MG63 (cell line): Measurements from ENCODE around the gene GMEB2. TPM values are rescaled to one million over a fixed set of nuclear protein-coding genes. Genes with fewer than 3 reads are reported as not detected.
A peak's percentile ranks its signal among the peaks of the same experiment; 100 is the strongest.
"Not testable (repeated sequence)": the region's sequence is repeated elsewhere in the genome, so short reads cannot be mapped to it uniquely, and the experiment has no call there.

Experiments used
- DNase-seq: peaks from one replicate; pipeline ENCODE4 v3.0.0-alpha.2; 2020
- H3K27me3 ChIP-seq: fragments of 250-450 bp; sonication (Bioruptor Pico); 2 replicates; pipeline ENCODE4 v1.5.1; 2020; ENCODE audit warnings: mild to moderate bottlenecking, moderate library complexity
- H3K36me3 ChIP-seq: fragments of 250-450 bp; sonication (Bioruptor Pico); 2 replicates; pipeline ENCODE4 v1.5.1; 2020; ENCODE audit warnings: mild to moderate bottlenecking, moderate library complexity
- H3K4me3 ChIP-seq: fragments of 250-450 bp; sonication (Bioruptor Pico); 2 replicates; pipeline ENCODE4 v1.5.1; 2020; ENCODE audit warnings: mild to moderate bottlenecking, moderate library complexity
- H3K9me3 ChIP-seq: fragments of 250-450 bp; sonication (Bioruptor Pico); 2 replicates; pipeline ENCODE4 v1.5.1; 2020; ENCODE audit warnings: mild to moderate bottlenecking, moderate library complexity
- total RNA-seq: library from RNA; depleted of rRNA; stranded (reverse); fragments of >200 nt; shearing (Covaris generic); gene quantifications from 2 replicates; pipeline ENCODE4 v1.2.3, GENCODE V29; 2014; ENCODE audit warnings: low replicate concordance

GMEB2 gene
- total RNA-seq, 1 experiment from 2014 or later: 33.2 TPM

DNA sequence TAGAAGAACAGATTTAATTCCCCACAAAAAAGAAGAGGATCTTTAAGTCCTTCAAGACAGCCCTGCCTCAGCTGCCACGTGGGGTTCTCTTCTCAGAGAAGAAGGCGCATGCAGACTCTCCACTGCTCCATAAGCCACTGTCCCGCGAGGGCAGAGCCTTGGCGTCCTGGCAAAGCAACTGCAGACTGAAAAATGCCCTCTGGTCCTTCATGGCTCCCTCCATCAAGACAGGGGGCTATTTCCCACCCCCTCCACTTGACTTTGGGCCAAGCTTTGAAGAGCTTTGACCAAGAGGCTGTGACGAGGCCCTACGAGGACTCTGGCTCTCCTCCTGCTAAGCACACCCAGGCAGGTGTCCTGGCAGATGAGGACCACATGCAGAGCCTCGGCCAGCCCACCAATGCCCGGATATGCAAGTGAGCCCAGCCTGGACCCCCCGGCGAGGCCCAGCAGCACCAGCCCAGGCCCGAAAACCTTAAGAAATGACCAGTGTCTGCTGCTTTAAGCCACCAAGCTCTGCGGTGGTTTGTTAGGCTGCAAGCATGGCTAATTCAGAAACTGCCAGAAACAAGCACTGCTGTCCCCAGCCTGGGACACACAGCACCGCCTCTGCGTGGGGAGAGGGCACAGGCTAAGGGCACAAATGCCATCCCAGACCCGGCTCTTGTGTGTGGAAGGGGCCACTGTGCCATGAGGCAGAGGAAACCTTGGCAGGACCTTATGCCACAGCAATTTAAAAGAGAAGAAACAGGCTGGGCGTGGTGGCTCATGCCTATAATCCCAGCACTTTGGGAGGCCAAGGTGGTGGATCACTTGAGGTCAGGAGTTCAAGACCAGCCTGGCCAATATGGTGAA, 16.1 kb downstream of the GMEB2 start:
- peaks cover 41% of the 10 kb centered on the region for H3K36me3 ChIP-seq
- no peak overlapping the region for H3K4me3 ChIP-seq
- no peaks in the 10 kb centered on the region for H3K9me3 ChIP-seq
- no peaks in the 10 kb centered on the region for H3K27me3 ChIP-seq
- DNase-seq: no peak

DNA sequence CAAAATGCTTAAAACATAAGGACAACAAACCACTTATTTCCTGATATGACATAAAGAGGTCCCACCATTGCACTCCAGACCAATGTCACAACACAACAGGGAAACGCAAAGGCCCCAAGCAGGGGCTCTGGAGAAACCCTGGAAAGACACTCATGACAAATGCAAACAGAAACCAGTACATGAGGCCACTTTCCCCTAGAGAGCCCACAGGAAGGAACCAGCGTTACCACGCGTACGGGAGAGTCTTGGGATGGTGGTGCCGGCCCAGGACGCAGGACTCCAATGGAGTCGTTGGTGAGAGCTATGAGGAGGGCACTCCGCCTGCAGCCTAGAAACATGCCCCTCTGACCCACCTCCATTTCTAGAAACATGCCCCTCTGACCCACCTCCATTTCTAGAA, 20.2 kb downstream of the GMEB2 start:
- no peak overlapping the region for H3K4me3 ChIP-seq
- H3K27me3 ChIP-seq: no peaks in the 10 kb centered on the region
- peaks cover 39% of the 10 kb centered on the region for H3K36me3 ChIP-seq
- H3K9me3 ChIP-seq: no peaks in the 10 kb centered on the region
- no peak for DNase-seq

DNA sequence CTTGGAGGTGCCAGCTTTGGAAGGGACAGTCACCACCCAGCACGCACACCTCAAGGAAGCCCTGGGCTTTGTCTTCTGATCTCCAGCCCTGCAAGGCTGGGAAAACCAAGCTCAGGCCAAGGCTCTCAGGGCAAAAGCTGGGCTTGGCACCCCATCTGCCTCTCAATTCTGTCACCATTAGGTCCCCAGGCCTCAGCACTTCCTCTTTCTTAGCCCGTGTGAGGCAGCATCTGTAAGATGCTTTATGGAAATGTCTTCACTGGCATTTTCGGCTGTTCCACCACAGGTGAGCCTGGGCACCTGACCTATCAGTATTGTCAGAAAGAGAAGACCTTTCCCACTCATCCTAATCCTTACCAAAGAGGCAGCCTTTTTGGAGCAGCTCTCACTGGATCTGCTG, 24.6 kb downstream of the GMEB2 start:
- Histone ChIP-seq H3K36me3 (peaks cover 70% of the 10 kb centered on the region), H3K27me3 (no peaks in the 10 kb centered on the region), H3K4me3 (no peak overlapping the region), H3K9me3 (no peaks in the 10 kb centered on the region)
- DNase-seq: no peak

DNA sequence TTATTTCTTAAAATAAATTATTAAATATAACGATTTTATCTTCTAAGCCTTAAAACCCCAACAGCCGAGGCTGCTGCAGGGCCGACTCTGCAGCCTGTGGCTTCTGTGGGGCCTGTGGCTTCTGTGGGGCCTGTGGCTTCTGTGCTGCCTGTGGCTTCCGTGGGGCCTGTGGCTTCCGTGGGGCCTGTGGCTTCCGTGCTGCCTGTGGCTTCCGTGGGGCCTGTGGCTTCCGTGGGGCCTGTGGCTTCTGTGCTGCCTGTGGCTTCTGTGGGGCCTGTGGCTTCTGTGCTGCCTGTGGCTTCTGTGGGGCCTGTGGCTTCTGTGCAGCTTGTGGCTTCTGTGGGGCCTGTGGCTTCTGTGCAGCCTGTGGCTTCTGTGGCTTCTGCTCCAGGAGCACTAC, 25.2 kb downstream of the GMEB2 start:
- not testable (repeated sequence) for DNase-seq, H3K9me3 ChIP-seq, H3K27me3 ChIP-seq

DNA sequence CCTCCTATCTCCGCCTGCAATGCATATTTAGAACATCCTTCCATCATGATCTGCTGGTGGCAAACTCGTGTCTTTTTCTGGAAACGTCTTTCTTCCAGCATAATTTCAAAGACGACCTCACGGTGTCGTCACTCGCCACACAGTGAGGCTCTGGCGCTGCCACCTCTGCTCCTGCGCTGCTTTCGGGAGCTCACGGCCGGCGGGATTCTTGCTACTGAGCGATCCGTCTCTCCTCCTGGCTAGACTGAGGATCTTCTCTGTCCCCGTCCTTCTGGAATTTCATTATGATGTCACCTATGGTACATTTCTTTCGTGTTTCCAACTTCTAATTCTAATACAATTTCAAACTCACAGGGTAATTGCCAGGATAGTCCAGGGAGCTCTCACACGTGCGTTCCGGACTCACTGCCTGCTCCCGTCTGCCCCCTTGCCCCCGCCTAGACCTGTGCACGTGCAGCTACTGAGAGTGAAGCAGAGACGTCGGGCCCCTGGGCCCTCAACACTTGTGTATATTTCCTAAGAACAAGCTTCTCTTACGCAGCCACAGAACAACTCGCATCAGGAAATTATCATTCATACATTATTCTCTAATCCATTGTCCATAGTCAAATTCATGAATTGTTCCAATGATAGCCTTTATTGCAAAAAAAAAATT, 27.4 kb downstream of the GMEB2 start:
- H3K36me3 ChIP-seq: peaks cover 78% of the 10 kb centered on the region
- H3K27me3 ChIP-seq: no peaks in the 10 kb centered on the region
- no peak overlapping the region for H3K4me3 ChIP-seq
- no peak for DNase-seq
- no peaks in the 10 kb centered on the region for H3K9me3 ChIP-seq

More for the DNA sequence above, 25.2 kb downstream of the GMEB2 start:
- peaks cover 72% of the 10 kb centered on the region for H3K36me3 ChIP-seq
- H3K4me3 ChIP-seq: not testable (repeated sequence)

DNA sequence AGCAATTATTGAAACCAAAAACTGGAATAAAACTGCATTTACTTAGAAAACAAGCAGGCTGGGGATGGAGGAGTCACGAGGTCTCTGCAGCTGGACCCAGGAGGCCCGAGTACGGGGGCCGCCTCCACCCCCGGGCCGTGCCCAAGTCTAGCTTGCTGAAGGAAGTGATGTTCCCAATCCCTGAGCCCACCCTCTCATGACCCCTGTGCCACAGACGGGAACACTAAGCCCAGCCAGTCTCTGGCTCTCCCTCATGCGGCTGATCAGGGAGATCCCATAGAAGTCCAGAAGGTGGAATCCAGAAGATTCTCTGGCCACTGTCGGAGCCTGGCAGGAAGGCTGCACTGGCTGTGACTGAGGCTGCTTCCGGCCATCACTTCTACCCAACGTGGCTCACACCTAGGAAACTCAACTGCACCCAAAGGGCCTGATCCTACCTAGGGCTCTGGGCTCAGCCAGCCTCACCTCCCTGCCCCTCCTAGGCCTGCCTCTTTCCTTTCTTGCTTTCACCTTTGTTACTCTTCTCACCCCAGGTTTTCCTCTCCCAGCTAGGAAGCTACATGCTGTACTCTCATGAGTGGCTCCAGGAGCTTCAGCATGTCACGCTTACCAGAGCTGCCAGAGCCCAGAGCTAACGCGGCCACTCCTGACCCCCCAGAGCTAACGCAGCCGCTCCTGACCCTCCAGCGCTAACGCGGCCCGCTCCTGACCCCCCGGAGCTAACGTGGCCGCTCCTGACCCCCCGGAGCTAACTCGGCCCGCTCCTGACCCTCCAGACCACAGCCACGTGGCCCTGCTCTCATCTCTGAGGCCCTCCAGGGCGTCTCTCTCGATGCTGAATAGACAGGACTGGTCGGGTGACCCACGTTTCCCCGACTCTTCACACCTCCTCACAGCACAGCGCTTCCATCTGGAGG, 28.2 kb downstream of the GMEB2 start:
- Histone ChIP-seq H3K27me3 (no peaks in the 10 kb centered on the region), H3K9me3 (no peaks in the 10 kb centered on the region), H3K36me3 (peaks cover 78% of the 10 kb centered on the region), H3K4me3 (no peak overlapping the region)
- no peak for DNase-seq

DNA sequence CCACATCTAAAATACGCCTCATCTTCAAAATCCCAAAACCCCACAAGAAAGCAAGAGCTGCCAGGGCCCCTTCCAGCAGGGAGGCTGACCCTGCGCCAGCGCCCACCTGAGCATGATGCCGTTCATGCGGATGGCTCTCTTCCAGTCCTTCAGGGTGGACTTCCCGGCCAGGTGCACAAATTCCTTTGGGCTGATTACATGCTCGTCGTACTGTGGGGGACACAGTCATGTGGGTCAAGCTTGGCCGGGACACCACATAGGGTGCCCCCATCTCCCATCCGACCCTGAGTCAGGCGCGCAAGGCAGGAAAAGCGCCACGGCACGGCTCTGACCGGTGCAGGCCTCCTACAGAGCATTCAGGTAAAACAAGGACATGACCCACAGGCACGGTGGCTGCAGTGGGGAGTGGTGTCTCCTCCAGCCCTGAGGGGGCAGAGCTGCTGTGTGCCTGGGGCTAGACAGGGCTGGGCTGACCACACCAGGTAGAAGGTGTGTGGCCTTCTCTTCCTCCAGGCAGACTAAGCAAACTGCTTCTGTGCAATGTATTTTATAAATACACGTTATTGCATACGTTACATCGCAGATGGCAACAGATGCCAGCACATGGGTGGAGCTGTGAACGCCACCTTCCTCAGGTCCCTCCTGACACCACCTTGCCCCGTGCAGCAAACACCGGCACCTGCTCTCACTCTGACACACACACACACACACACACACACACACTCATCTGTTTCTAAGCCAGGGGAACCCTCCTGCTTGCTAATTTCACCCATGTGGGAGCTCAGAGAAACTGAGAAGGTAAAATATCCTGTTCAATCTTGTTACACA, 29.0 kb downstream of the GMEB2 start:
- Histone ChIP-seq H3K27me3 (no peaks in the 10 kb centered on the region), H3K36me3 (peaks cover 78% of the 10 kb centered on the region), H3K9me3 (no peaks in the 10 kb centered on the region), H3K4me3 (no peak overlapping the region)
- no peak for DNase-seq

DNA sequence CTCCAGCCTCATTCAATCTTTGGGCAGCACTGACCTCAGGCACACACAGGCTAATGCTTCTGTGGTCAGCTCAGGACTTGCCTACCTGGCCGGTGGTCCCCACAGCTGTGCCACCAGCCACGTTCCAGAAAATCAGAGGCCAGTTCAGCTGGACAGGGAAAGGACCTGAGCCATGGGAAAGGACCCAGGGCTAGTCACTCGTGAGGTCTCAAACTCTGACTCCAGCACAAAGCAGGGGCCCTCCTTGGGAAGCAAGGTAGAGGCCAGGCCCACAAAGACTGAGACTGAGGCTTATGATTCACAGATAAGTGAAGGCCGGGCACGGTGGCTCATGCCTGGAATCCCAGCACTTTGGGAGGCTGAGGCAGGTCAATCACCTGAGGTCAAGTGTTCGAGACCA, 30.5 kb downstream of the GMEB2 start:
- Histone ChIP-seq H3K4me3 (no peak overlapping the region), H3K36me3 (peaks cover 79% of the 10 kb centered on the region), H3K27me3 (no peaks in the 10 kb centered on the region), H3K9me3 (no peaks in the 10 kb centered on the region)
- no peak for DNase-seq

DNA sequence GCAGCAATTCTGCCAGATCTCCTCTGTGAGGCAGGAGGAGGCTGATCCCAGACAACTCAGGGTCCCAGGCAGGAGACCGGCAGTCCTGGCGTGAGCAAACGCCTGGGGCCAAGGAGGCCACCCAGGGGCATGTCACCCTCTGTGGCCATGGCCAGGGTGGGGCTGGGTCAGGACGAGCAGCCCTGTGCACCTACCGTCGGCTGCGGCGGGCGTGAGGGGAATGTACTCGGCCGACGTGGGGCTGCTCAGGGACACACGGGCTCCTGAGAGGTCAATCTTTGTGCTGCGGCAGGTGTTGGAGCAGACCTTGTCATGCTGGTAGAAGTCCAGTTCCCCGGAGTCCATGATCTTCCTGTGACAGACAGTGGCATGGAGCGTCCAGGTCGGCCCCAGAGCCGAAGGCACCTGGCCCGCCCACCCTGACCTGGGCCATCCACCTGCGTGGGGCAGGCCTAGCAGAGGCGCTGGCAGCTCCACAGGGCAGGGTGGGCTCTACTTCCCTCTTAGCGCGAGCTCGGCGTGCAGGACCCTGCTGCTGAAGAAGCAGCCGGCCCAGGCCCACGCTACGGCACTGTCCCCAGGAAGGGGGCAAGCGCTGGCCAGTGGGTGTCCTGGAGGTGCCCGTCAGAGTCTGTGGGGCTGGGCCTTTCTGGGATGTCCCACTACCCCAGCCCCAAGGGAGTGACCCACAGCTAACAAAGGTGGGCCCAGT, 31.3 kb downstream of the GMEB2 start:
- Histone ChIP-seq H3K4me3 (no peak overlapping the region), H3K27me3 (no peaks in the 10 kb centered on the region), H3K36me3 (peaks cover 78% of the 10 kb centered on the region), H3K9me3 (no peaks in the 10 kb centered on the region)
- no peak for DNase-seq

DNA sequence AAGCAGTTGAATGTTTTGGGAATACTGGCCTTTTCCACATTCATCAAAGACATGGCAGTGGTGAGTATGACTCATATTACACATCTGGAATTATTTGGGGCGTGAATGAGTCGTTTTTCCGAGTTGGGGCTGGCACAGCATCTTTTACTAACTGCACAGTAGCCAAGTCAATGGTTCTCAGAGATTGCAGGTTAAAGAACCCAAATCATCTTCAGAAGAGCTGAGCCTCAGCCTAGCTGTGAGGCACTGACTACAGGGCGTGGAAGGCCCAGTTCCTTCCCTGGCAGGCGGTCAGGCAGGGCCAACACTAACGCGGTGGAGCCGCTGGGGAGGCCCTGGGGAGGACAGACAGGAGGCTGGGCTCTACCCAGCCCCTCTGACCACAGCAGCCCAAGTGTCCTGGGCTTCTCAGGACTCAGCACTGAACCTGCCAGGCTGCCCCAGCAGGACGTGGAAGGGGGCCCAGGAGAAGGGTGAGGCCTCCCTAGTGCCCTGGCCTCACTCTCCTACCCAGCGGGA, 32.8 kb downstream of the GMEB2 start:
- DNase-seq: peak; percentile 75
- Histone ChIP-seq H3K4me3 (no peak overlapping the region), H3K36me3 (peaks cover 77% of the 10 kb centered on the region), H3K27me3 (no peaks in the 10 kb centered on the region), H3K9me3 (no peaks in the 10 kb centered on the region)

DNA sequence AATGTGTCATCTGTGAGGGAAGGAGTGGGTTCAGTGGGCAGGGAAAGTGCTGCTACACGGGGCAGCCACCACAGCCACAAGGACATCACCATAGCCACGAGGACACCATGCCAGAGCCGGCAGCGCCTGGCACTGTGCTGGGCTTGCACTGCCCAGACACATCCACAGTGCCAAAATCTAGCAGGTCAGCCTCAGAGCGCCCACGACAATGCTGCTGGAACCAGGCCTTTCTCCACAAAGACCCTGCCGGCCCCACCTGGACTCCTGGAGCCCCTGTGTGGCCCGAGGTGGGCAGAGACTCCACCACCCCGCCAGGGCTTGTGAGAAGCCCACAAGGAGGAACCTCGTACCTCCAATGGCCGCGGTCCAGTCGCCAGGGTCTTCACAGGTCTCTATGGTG, 34.2 kb downstream of the GMEB2 start:
- H3K36me3 ChIP-seq: peaks cover 70% of the 10 kb centered on the region
- no peaks in the 10 kb centered on the region for H3K27me3 ChIP-seq
- no peak overlapping the region for H3K4me3 ChIP-seq
- no peak for DNase-seq
- no peaks in the 10 kb centered on the region for H3K9me3 ChIP-seq

DNA sequence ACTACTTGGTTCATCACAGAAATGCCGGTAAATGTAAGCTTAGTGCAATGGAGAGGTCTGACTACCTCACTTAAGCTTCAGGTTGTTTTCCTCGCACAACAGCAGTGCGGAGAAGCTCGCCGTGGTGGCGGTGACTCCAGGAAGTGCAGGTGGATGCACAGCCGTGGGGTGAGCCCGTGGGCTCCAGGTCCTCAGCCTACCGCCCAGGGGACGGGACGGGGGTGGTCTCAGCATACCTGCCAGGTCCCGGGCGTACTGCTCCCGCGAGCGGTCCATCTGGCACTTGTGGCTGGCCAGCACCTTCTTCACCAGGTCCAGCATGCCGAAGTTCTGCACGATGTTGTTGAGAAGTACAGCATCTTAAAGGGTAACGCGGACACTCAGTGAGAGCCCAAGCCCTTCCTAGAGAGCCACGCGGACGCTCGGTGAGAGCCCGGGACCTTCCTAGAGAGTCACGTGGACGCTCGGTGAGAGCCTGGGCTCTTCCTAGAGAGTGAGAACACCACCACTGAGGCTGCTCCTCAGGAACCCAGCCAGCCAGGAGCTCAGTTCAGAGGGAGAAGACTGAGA, 35.0 kb downstream of the GMEB2 start:
- Histone ChIP-seq H3K4me3 (no peak overlapping the region), H3K36me3 (peaks cover 64% of the 10 kb centered on the region), H3K27me3 (no peaks in the 10 kb centered on the region), H3K9me3 (no peaks in the 10 kb centered on the region)
- no peak for DNase-seq

DNA sequence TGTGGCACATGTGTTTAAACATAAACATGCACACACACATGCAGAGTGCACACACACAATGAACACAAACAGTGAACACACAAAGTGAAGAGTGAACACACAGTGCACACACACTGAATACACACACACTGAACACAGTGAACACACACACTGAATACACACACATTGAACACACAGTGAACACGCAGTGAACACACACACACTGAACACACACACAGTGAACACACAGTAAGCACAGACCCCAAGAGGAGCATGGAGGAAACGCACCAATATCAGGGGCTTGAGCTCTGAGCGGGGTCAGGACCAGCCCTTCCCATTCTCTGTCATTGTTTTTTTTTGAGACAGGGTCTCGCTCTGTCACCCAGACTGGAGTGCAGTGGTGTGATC, 35.8 kb downstream of the GMEB2 start:
- Histone ChIP-seq H3K36me3 (peaks cover 62% of the 10 kb centered on the region), H3K9me3 (no peaks in the 10 kb centered on the region), H3K27me3 (no peaks in the 10 kb centered on the region), H3K4me3 (no peak overlapping the region)
- no peak for DNase-seq

DNA sequence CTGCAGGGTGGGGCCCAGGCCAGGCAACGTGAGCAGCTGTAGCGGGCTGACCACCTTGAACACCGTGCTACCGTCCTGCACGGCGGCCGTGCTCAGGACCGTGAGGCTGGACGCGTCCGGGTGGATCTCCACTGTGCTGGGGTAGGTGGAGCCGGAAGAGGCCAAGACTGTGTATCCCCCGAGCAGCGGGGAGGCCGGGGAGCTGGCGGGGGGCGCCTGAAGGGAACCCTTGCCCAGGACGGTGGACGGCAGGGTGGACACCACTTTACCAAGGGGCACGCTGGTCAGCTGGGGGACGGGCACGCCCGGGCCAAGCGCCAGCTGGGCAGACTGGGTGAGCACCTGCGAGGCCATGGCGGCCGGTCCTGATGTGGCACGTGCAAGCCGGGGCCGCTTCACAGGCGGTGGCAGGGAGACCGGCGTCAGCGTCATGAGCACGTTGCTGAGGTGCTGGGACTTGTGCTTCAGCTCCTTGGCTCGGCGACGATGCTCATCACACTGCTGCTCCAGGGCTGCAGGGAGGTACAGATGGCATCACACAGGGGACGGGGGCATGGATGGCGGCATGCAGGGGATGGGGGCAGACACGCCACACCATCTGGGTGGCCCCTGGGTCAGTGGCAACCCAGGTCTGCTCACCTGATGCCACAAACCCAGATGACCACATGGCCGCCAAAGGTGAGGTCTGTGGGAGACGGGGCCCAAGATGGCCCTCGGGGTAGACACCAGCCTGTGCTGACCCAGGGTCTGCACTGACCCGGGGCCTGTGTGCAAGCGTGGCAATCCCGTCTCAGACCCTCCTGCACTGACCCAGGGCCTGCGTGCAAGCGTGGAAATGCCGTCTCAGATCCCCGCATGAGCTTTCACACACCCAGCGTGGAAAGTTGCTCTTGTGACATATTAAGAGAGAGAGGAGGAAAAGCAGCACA, 36.4 kb downstream of the GMEB2 start:
- Histone ChIP-seq H3K4me3 (no peak overlapping the region), H3K36me3 (peaks cover 58% of the 10 kb centered on the region), H3K9me3 (no peaks in the 10 kb centered on the region), H3K27me3 (no peaks in the 10 kb centered on the region)
- DNase-seq: no peak
